GM21360 (cell line): ENCODE results near the gene ENO3.
A peak's percentile ranks its signal among the peaks of the same experiment; 100 is the strongest.

Source experiments
- ATAC-seq: cut with Tn5 transposase; IDR thresholded peaks from one replicate; pipeline ENCODE4 v1.9.1; 2021; ENCODE audit warnings: mild to moderate bottlenecking, moderate library complexity; ENCODE audit not compliant: unreplicated experiment

Gene ENO3

GRCh38 chr17:4972752-4973151 lies 21.8 kb downstream of the ENO3 start:
- no peak for ATAC-seq

- no peak for ATAC-seq
Observed at GRCh38 chr17:4973256-4974114, 22.6 kb downstream of the ENO3 start.

GRCh38 chr17:4974115-4974670 lies 23.3 kb downstream of the ENO3 start:
- ATAC-seq = no peak

- ATAC-seq = no peak
Observed at GRCh38 chr17:4978726-4979125, 27.8 kb downstream of the ENO3 start.

- no peak for ATAC-seq
Observed at GRCh38 chr17:4980644-4981216, 29.8 kb downstream of the ENO3 start.

- ATAC-seq = no peak
Observed at GRCh38 chr17:4982305-4982704, 31.4 kb downstream of the ENO3 start.

- no peak for ATAC-seq
Observed at GRCh38 chr17:4986403-4986802, 35.5 kb downstream of the ENO3 start.

- peak; percentile 45 for ATAC-seq
Observed at GRCh38 chr17:4986951-4987766, 36.2 kb downstream of the ENO3 start, which contains the start of gene CAMTA2. TSS of gene CAMTA2 (minus strand) at chr17:4987675. CDS start at chr17:4986222, 1,453 bp downstream.

GRCh38 chr17:4987767-4988567 lies 37.0 kb downstream of the ENO3 start:
- ATAC-seq = peak; percentile 7

- no peak for ATAC-seq
Observed at GRCh38 chr17:4994081-4994595, 43.2 kb downstream of the ENO3 start.

- ATAC-seq = peak; percentile 68
Observed at GRCh38 chr17:4997302-4998026, 46.5 kb downstream of the ENO3 start, which contains the start of the genes INCA1 and KIF1C. TSS of gene INCA1 (minus strand) at chr17:4997522. CDS start at chr17:4994437, 3,085 bp downstream. TSS of gene KIF1C (plus strand) at chr17:4997950. CDS start at chr17:5000247, 2,297 bp downstream.

- ATAC-seq = peak; percentile 11
Observed at GRCh38 chr17:4998027-4998731, 47.3 kb downstream of the ENO3 start.

GRCh38 chr17:4998732-4999429 lies 48.0 kb downstream of the ENO3 start:
- no peak for ATAC-seq

- ATAC-seq = no peak
Observed at GRCh38 chr17:4999430-5000093, 48.6 kb downstream of the ENO3 start.

GRCh38 chr17:5000237-5000639 lies 49.3 kb downstream of the ENO3 start:
- ATAC-seq = no peak

- ATAC-seq = no peak
Observed at GRCh38 chr17:5002121-5002788, 51.3 kb downstream of the ENO3 start.
